SK-N-SH (cell line): ENCODE data around the gene CNTNAP2. TPM values are rescaled to one million over a fixed set of nuclear protein-coding genes. Genes with fewer than 3 reads are reported as not detected.

Experiments
- CTCF ChIA-PET: fragments of 300-600, 350-600 bp; formaldehyde crosslinking; extraction: SDS; loops from one replicate; lab custom pipeline; 2021; lab: Yijun Ruan, JAX
- POLR2A ChIA-PET: fragments of 350-600 bp; sonication (Branson Sonifier 250); formaldehyde crosslinking; extraction: SDS; loops from one replicate; lab custom pipeline; 2020; ENCODE audit warnings: antibody characterized with exemption, inconsistent platforms; lab: Yijun Ruan, JAX
- DNase-seq: peaks from one replicate; pipeline ENCODE4 v3.0.0; 2012
- H2AFZ ChIP-seq: fragments of 200-600 bp; sonication (generic); 2 replicates; pipeline ENCODE4 v1.8.1; 2016; ENCODE audit warnings: antibody characterized with exemption, mild to moderate bottlenecking, low read depth
- H3F3A ChIP-seq: fragments of 200-600 bp; sonication (generic); replicated peaks from 2 replicates; pipeline ENCODE3; 2016; ENCODE audit warnings: antibody characterized with exemption, mild to moderate bottlenecking; ENCODE audit not compliant: insufficient read depth
- H3K27ac ChIP-seq, 2 experiments: fragments of 200-500 bp in 1 of 2; fragments of 200-600 bp in 1 of 2; sonication (Bioruptor generic) in 1 of 2; sonication (generic), shearing (Covaris generic) in 1 of 2; 2 replicates each; pipeline versions ENCODE4 v1.5.1 to v1.6.1; 2014 to 2016; ENCODE audit warnings: low read depth in 2 of 2, inconsistent platforms in 1 of 2, low read length in 1 of 2, mild to moderate bottlenecking in 1 of 2, mixed read lengths in 1 of 2
- H3K27me3 ChIP-seq: fragments of 200-600 bp; sonication (generic), shearing (Covaris generic); 2 replicates; pipeline ENCODE4 v1.6.1; 2016; ENCODE audit warnings: mixed run types; ENCODE audit not compliant: insufficient read depth
- H3K36me3 ChIP-seq, 2 experiments: fragments of 200-500 bp in 1 of 2; fragments of 200-600 bp in 1 of 2; sonication (Bioruptor generic) in 1 of 2; sonication (generic) in 1 of 2; replicated peaks in 1 of 2; 2 replicates each; pipeline versions ENCODE3 to v1.5.1; 2014 to 2016; ENCODE audit warnings: low read length in 1 of 2, mild to moderate bottlenecking in 1 of 2; ENCODE audit not compliant: insufficient read depth in 2 of 2, control insufficient read depth in 1 of 2
- H3K4me1 ChIP-seq, 2 experiments: fragments of 200-500 bp in 1 of 2; fragments of 200-600 bp in 1 of 2; sonication (Bioruptor generic) in 1 of 2; sonication (generic), shearing (Covaris generic) in 1 of 2; 2 replicates each; pipeline versions ENCODE4 v1.5.1 to v1.6.1; 2014 to 2016; ENCODE audit warnings: low read depth in 1 of 2, low read length in 1 of 2, mixed run types in 1 of 2; ENCODE audit not compliant: insufficient read depth in 2 of 2, control insufficient read depth in 1 of 2
- H3K4me2 ChIP-seq: fragments of 200-600 bp; sonication (generic), shearing (Covaris generic); 2 replicates; pipeline ENCODE4 v1.6.1; 2017; ENCODE audit warnings: mixed run types
- H3K4me3 ChIP-seq, 2 experiments: fragments of 200-500 bp in 1 of 2; fragments of 200-600 bp in 1 of 2; sonication (Bioruptor generic) in 1 of 2; sonication (generic), shearing (Covaris generic) in 1 of 2; 2 replicates each; pipeline versions ENCODE4 v1.5.1 to v1.8.1; 2014 to 2016; ENCODE audit warnings: low read depth in 2 of 2, inconsistent platforms in 1 of 2, low read length in 1 of 2, mild to moderate bottlenecking in 1 of 2, mixed read lengths in 1 of 2, moderate library complexity in 1 of 2
- H3K79me2 ChIP-seq: fragments of 200-600 bp; sonication (generic); 2 replicates; pipeline ENCODE4 v1.8.1; 2017; ENCODE audit warnings: mild to moderate bottlenecking; ENCODE audit not compliant: insufficient read depth
- H3K9ac ChIP-seq: fragments of 200-600 bp; sonication (generic); 2 replicates; pipeline ENCODE4 v1.6.1; 2017; ENCODE audit warnings: mixed run types
- H3K9me2 ChIP-seq: fragments of 200-600 bp; sonication (generic); 2 replicates; pipeline ENCODE4 v1.6.1; 2017; ENCODE audit warnings: mixed run types
- H3K9me3 ChIP-seq: fragments of 200-600 bp; sonication (generic); 2 replicates; pipeline ENCODE4 v1.6.1; 2017; ENCODE audit warnings: mixed run types, mild to moderate bottlenecking, moderate library complexity
- H4K20me1 ChIP-seq: fragments of 200-600 bp; sonication (generic); 2 replicates; pipeline ENCODE4 v1.6.1; 2017; ENCODE audit warnings: mild to moderate bottlenecking, mixed run types; ENCODE audit not compliant: insufficient read depth
- CHD2 ChIP-seq: fragments of 150-350 bp; IDR thresholded peaks from 2 replicates; pipeline ENCODE4 v1.6.1; 2018; ENCODE audit warnings: low read length; ENCODE audit not compliant: partially characterized antibody
- ELF1 ChIP-seq: IDR thresholded peaks from 2 replicates; pipeline ENCODE4 v1.4.0; 2012
- EP300 ChIP-seq, 2 experiments: IDR thresholded peaks; 2 replicates each; pipeline versions ENCODE4 v1.4.0 to v1.6.1; 2012; ENCODE audit warnings: borderline replicate concordance in 1 of 2, low read depth in 1 of 2, low read length in 1 of 2
- EZH2phosphoT487 ChIP-seq: fragments of 200-600 bp; sonication (generic); IDR thresholded peaks from 2 replicates; pipeline ENCODE4 v1.6.1; 2017; ENCODE audit warnings: low read depth, mixed run types, mild to moderate bottlenecking, antibody characterized with exemption, moderate library complexity, borderline replicate concordance
- FOXJ3 ChIP-seq: sonication (generic); formaldehyde crosslinking; IDR thresholded peaks from 2 replicates; pipeline ENCODE4 v1.5.1; 2020; ENCODE audit warnings: mild to moderate bottlenecking, missing genetic modification reagents
- GABPA ChIP-seq: IDR thresholded peaks from 2 replicates; pipeline ENCODE4 v1.4.0; 2012; ENCODE audit warnings: low read depth, mild to moderate bottlenecking
- GATA2 ChIP-seq: sonication (generic); formaldehyde crosslinking; IDR thresholded peaks from 2 replicates; pipeline ENCODE4 v1.5.0; 2020; ENCODE audit warnings: mild to moderate bottlenecking, missing genetic modification reagents
- JUND ChIP-seq: IDR thresholded peaks from 2 replicates; pipeline ENCODE4 v1.4.0; 2012
- MEF2A ChIP-seq: IDR thresholded peaks from 2 replicates; pipeline ENCODE4 v1.4.0; 2012; ENCODE audit warnings: low read depth, borderline replicate concordance
- POLR2AphosphoS5 ChIP-seq: IDR thresholded peaks from 2 replicates; pipeline ENCODE4 v1.6.1; 2012; ENCODE audit warnings: low read depth, low read length
- RAD21 ChIP-seq: IDR thresholded peaks from 2 replicates; pipeline ENCODE4 v1.6.1; 2012; ENCODE audit warnings: mild to moderate bottlenecking, low read length
- RFX5 ChIP-seq: IDR thresholded peaks from 2 replicates; pipeline ENCODE4 v1.6.1; 2012; ENCODE audit warnings: mild to moderate bottlenecking, improper control_type of control experiment, low read length
- SMC3 ChIP-seq: IDR thresholded peaks from 2 replicates; pipeline ENCODE4 v1.6.1; 2012; ENCODE audit warnings: low read depth, low read length, improper control_type of control experiment
- TAF1 ChIP-seq: IDR thresholded peaks from 2 replicates; pipeline ENCODE4 v1.6.1; 2012; ENCODE audit warnings: low read depth, mild to moderate bottlenecking, low read length, moderate library complexity, borderline replicate concordance
- TEAD4 ChIP-seq: IDR thresholded peaks from 2 replicates; pipeline ENCODE4 v1.4.0; 2012; ENCODE audit warnings: mild to moderate bottlenecking, borderline replicate concordance; ENCODE audit not compliant: insufficient read depth
- YY1 ChIP-seq: IDR thresholded peaks from 2 replicates; pipeline ENCODE4 v1.4.0; 2012; ENCODE audit warnings: low read depth, mild to moderate bottlenecking
- ZBTB33 ChIP-seq: IDR thresholded peaks from 2 replicates; pipeline ENCODE4 v1.4.0; 2012; ENCODE audit warnings: low read depth, borderline replicate concordance
- WGBS: methylation state at CpG from one replicate; pipeline ENCODE4 v1.1.6; 2017; ENCODE audit warnings: low lambda C conversion rate; 5-methylcytosine and 5-hydroxymethylcytosine counted together
- polyA plus RNA-seq, 3 experiments: library from polyadenylated mRNA; depleted of rRNA; stranded (reverse); fragments of >200 nt; gene quantifications; 2 replicates each; pipeline ENCODE4 v1.2.3, GENCODE V29; 2012
- TF ChIP-seq, protein P1 (sequence below): fragments of 150-350 bp; IDR thresholded peaks from 2 replicates; pipeline ENCODE4 v1.6.1; 2017; ENCODE audit warnings: antibody characterized with exemption, low read length, low read depth, borderline replicate concordance
- TF ChIP-seq, protein P2 (sequence below): IDR thresholded peaks from 2 replicates; pipeline ENCODE4 v1.4.0; 2012; ENCODE audit warnings: low read depth, borderline replicate concordance

CNTNAP2 gene
- polyA plus RNA-seq, 1 of the 3 experiments (the other 2 are of a cell fraction), result 3.4 TPM

- Histone ChIP-seq H3K27ac (no peak overlapping the region), H3K9me3 (peaks cover 7% of the 10 kb centered on the region; the same call in 1 of the 2 replicates), H3K27me3 (no peaks in the 10 kb centered on the region), H4K20me1 (no peaks in the 10 kb centered on the region), H3K79me2 (no peaks in the 10 kb centered on the region), H3K9me2 (no peaks in the 10 kb centered on the region), H2AFZ (no peak overlapping the region; the same call in 1 of the 2 replicates), H3K4me2 (no peak overlapping the region), H3K4me3 (no peak overlapping the region), H3K9ac (no peak overlapping the region), H3K4me1 (no peaks in the 10 kb centered on the region; a peak in 1 of 4 replicates), H3K36me3 (no peaks in the 10 kb centered on the region), H3F3A (no peaks in the 10 kb centered on the region)
- WGBS, result 84% methylated on average over 1 of the region's 1 CpG
- POLR2A ChIA-PET, result no interaction called here
- CTCF ChIA-PET, result interaction anchor here (2.2 kb wide), 1 partner anchor 9 kb away, joined by 14 read pairs; no protein-coding TSS in a partner anchor
- no peak for DNase-seq
- TF ChIP-seq GATA2 (CRISPR knock-in tag), result no peak
These were observed 1307.3 kb downstream of the CNTNAP2 start for GRCh38 chr7:147423875-147424274.

DNA sequence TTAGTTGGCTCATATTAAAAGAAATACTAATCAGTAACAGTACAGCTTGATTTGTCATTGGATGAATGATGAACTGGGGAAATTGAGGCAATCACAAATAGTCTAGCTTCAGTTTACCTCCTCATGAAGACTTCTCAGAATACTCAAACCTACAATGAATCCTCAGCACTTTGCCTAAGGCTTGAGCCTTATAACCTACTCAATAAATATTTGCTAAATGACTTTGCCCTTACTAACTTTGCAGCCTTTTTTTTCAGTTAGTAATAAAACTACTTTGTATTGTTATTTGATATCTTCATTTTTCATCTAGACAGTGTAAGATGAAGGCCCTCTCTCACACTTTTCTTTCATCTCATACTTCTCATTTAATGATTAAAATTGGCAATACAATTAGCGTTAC is 1311.5 kb downstream of the CNTNAP2 start:
- no peaks in the 10 kb centered on the region for H3F3A ChIP-seq
- peaks cover 15% of the 10 kb centered on the region; the same call in 1 of the 2 replicates for H3K9me3 ChIP-seq
- H2AFZ ChIP-seq, result no peak overlapping the region
- H3K79me2 ChIP-seq, result no peaks in the 10 kb centered on the region
- H4K20me1 ChIP-seq, result no peaks in the 10 kb centered on the region
- no peak for DNase-seq
- no peak overlapping the region for H3K4me3 ChIP-seq
- no peak overlapping the region for H3K9ac ChIP-seq
- no peak overlapping the region for H3K4me2 ChIP-seq
- H3K4me1 ChIP-seq, result peaks cover 0 to 9% of the 10 kb centered on the region in 2 experiments; a peak in 2 of 4 replicates
- no peaks in the 10 kb centered on the region for H3K27me3 ChIP-seq
- CTCF ChIA-PET, result interaction anchor here (0.6 kb wide), 1 partner anchor 715 kb away, joined by 3 read pairs; no protein-coding TSS in a partner anchor
- H3K36me3 ChIP-seq, result no peaks in the 10 kb centered on the region
- TF ChIP-seq, protein P1, sequence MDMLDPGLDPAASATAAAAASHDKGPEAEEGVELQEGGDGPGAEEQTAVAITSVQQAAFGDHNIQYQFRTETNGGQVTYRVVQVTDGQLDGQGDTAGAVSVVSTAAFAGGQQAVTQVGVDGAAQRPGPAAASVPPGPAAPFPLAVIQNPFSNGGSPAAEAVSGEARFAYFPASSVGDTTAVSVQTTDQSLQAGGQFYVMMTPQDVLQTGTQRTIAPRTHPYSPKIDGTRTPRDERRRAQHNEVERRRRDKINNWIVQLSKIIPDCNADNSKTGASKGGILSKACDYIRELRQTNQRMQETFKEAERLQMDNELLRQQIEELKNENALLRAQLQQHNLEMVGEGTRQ, result no peak
- TF ChIP-seq EZH2phosphoT487 (no peak), SMC3 (no peak), RFX5 (no peak), POLR2AphosphoS5 (no peak), TAF1 (no peak)
- TF ChIP-seq, protein P2, sequence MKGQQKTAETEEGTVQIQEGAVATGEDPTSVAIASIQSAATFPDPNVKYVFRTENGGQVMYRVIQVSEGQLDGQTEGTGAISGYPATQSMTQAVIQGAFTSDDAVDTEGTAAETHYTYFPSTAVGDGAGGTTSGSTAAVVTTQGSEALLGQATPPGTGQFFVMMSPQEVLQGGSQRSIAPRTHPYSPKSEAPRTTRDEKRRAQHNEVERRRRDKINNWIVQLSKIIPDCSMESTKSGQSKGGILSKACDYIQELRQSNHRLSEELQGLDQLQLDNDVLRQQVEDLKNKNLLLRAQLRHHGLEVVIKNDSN, result no peak
- no peak overlapping the region for H3K27ac ChIP-seq
- no peaks in the 10 kb centered on the region for H3K9me2 ChIP-seq
- 87% methylated on average over 1 of the region's 1 CpG for WGBS
- POLR2A ChIA-PET, result no interaction called here

DNA sequence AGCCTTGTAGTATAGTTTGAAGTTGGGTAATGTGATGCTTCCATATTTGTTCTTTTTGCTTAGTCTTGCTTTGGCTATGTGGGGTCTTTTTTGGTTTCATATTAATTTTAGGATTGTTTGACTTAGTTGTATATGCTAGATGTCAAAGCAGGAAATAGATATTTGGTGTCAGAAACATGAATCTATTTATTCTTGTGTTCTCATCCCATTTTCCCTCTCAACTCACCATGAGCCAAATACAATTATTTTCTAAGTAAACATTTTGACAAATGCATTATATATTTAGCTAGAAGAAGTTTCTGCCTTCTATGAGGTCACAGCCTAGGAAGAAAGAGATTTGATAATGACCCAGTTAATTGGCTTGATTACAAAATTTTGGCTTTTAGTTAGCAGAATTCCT is 1313.4 kb downstream of the CNTNAP2 start:
- no peak overlapping the region for H3K4me2 ChIP-seq
- no peak overlapping the region for H2AFZ ChIP-seq
- DNase-seq, result no peak
- ChIA-PET POLR2A (no interaction called here), CTCF (interaction anchor here (0.6 to 3.7 kb wide), 4 partner anchors 157 to 713 kb away, joined by 3 to 28 read pairs (median 4); no protein-coding TSS in a partner anchor)
- no peak overlapping the region for H3K4me3 ChIP-seq
- H3K79me2 ChIP-seq, result no peaks in the 10 kb centered on the region
- H4K20me1 ChIP-seq, result no peaks in the 10 kb centered on the region
- H3K9ac ChIP-seq, result no peak overlapping the region
- no peaks in the 10 kb centered on the region for H3K36me3 ChIP-seq
- no peaks in the 10 kb centered on the region for H3K27me3 ChIP-seq
- H3F3A ChIP-seq, result no peaks in the 10 kb centered on the region
- H3K4me1 ChIP-seq, result peaks cover 8 to 9% of the 10 kb centered on the region in 2 experiments; a peak in 3 of 4 replicates
- no peaks in the 10 kb centered on the region for H3K9me2 ChIP-seq
- peaks cover 15% of the 10 kb centered on the region; the same call in 1 of the 2 replicates for H3K9me3 ChIP-seq
- no peak overlapping the region for H3K27ac ChIP-seq
- TF ChIP-seq YY1 (no peak), RFX5 (no peak), EP300 (IDR thresholded peaks at IDR 0.05; ENCODE audit: borderline replicate concordance in 1 of 2, low read depth in 1 of 2, low read length in 1 of 2) (no peak), ELF1 (no peak), FOXJ3 (CRISPR knock-in tag) (no peak), CHD2 (no peak), TEAD4 (no peak), JUND (no peak), ZBTB33 (no peak), GABPA (no peak), RAD21 (no peak), MEF2A (no peak)
- TF ChIP-seq, protein P1, result no peak
